Measurements from ENCODE around the gene RAP1A. TPM values are rescaled to one million over a fixed set of nuclear protein-coding genes. Genes with fewer than 3 reads are reported as not detected.

Gene RAP1A
- polyA plus RNA-seq, 1 experiment, result 78.1 TPM

- DNase-seq (ENCODE audit: low read depth, low spot score), result no peak
- Histone ChIP-seq H3K4me3 (ENCODE audit: low read depth, low read length) (no peak overlapping the region), H3K27ac (ENCODE audit: low read depth, low read length) (peak overlapping the region; percentile 39), H3K9me3 (ENCODE audit: control insufficient read depth, insufficient read depth, low read length) (no peaks in the 10 kb centered on the region), H3K27me3 (ENCODE audit: control insufficient read depth, insufficient read depth, low read length) (no peaks in the 10 kb centered on the region)
- ChIA-PET CTCF (interaction anchor here (0.6 to 10.1 kb wide), 8 partner anchors 11 to 514 kb away, joined by 3 to 80 read pairs (median 7); no protein-coding TSS in a partner anchor), POLR2A (interaction anchor here (0.7 to 1.2 kb wide), 3 partner anchors 15 to 274 kb away, joined by 3 to 5 read pairs (median 3); no protein-coding TSS in a partner anchor)
- no peak for TF ChIP-seq CTCF (IDR thresholded peaks at IDR 0.05; ENCODE audit: low read depth, low read length)
Observed at GRCh38 chr1:111736548-111737215, 117.1 kb downstream of the RAP1A start.

DNA sequence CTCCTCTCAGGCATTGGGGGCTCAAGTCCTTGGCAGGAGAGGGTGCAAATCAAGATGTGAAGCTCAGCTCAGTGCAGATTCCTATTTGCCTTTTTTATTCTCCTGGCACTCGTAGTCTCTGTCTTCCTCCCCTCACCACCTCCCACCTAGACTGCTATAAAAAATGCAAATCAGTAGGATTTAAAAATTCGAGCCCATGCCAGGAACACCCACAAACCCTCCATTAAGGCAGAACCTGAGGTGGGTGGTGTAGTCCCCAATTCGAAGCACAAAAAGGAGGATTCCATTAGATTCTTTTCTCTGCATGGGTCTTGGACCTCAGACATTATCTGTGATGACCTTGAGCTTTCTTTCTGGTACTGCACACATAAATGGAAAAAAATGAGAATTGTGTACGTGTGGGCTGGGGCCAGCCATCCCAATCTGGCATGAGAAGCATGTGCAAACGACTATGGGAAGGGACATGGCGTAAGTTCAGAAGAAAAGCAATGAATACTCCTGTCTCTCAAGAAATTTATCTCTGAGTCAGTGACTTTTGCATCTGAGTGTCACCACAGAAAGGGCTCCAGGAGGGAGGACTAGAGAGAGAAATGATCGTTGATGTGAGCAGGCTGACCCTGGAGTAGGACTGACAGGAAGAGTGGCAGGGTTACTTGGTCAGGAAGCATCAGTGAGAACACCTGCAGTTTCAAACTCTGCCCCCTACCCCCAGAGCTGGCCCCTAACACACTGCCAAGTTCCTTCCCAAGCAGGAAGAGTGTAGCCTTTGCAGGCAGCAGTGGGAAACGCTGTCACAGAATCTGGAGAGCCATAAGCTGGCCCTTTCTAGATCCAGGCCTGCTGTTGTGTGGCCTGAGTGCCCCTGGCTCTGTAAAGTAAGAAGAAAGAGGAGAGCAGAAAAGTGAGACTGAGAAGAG lies 117.9 kb downstream of the RAP1A start:
- Histone ChIP-seq H3K27me3 (ENCODE audit: control insufficient read depth, insufficient read depth, low read length) (no peaks in the 10 kb centered on the region), H3K9me3 (ENCODE audit: control insufficient read depth, insufficient read depth, low read length) (no peaks in the 10 kb centered on the region), H3K27ac (ENCODE audit: low read depth, low read length) (no peak overlapping the region), H3K4me3 (ENCODE audit: low read depth, low read length) (peak overlapping the region; percentile 33; the same call in 1 of the 2 replicates)
- no peak for DNase-seq (ENCODE audit: low read depth, low spot score)
- TF ChIP-seq CTCF (IDR thresholded peaks at IDR 0.05; ENCODE audit: low read depth, low read length), result no peak
- ChIA-PET CTCF (interaction anchor here (0.6 to 10.1 kb wide), 10 partner anchors 10 to 256 kb away, joined by 3 to 80 read pairs (median 7); no protein-coding TSS in a partner anchor), POLR2A (interaction anchor here (0.7 to 1.2 kb wide), 2 partner anchors 16 to 18 kb away, joined by 3 to 5 read pairs; no protein-coding TSS in a partner anchor)

- ChIA-PET CTCF (interaction anchor here (0.9 to 10.1 kb wide), 4 partner anchors 9 to 256 kb away, joined by 4 to 80 read pairs (median 6); no protein-coding TSS in a partner anchor), POLR2A (no interaction called here)
- no peak for DNase-seq (ENCODE audit: low read depth, low spot score)
- H3K9me3 ChIP-seq (ENCODE audit: control insufficient read depth, insufficient read depth, low read length), result no peaks in the 10 kb centered on the region
- H3K27ac ChIP-seq (ENCODE audit: low read depth, low read length), result no peak overlapping the region
- TF ChIP-seq CTCF (IDR thresholded peaks at IDR 0.05; ENCODE audit: low read depth, low read length), result no peak
- H3K27me3 ChIP-seq (ENCODE audit: control insufficient read depth, insufficient read depth, low read length), result no peaks in the 10 kb centered on the region
- H3K4me3 ChIP-seq (ENCODE audit: low read depth, low read length), result peak overlapping the region; percentile 71
Observed at GRCh38 chr1:111738133-111738435, 118.5 kb downstream of the RAP1A start.

DNA sequence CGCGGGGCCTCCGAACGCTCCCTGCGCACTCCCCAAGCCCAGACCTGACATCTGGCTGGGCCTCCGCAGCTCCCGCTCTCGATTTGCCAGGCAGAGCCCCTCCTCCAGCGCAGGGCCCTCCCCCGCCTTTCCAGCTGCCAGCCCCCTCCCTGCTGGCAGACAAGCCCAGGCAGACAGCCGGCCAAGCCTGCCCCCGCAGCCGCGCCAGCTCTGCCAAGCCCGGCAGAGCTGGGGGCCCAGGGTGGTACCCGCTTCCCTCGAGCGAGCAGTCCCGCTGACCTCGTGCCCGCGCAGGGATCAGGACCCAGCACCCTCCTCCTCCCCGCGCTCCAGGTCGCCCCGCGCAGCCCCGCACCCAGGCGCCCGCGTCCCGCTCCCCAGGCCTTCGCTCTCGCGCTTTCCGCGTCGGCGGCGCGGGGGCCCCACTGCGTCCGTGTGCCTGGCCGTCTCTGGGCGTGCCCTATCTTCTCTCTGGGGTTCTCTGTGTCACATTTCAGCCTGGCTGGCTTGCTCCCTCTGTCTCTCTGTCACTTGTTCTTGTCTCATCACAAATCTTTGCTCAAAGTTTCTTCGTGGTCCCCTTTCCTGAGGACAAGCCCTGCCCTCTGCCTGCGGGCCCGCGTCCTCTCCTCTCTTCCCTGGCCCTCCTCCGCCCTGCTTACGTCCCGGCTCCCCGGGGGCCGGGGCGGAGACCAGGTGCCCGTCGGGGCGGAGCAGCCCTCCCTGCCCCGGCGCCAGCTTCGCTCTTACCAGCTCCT lies 119.0 kb downstream of the RAP1A start:
- Histone ChIP-seq H3K9me3 (ENCODE audit: control insufficient read depth, insufficient read depth, low read length) (no peaks in the 10 kb centered on the region), H3K27me3 (ENCODE audit: control insufficient read depth, insufficient read depth, low read length) (no peaks in the 10 kb centered on the region), H3K27ac (ENCODE audit: low read depth, low read length) (peak overlapping the region; percentile 61), H3K4me3 (ENCODE audit: low read depth, low read length) (peak overlapping the region; percentile 71)
- ChIA-PET CTCF (interaction anchor here (0.9 to 10.1 kb wide), 5 partner anchors 8 to 258 kb away, joined by 3 to 80 read pairs (median 4); no protein-coding TSS in a partner anchor), POLR2A (interaction anchor here (0.7 kb wide), 1 partner anchor 16 kb away, joined by 4 read pairs; the partner anchor contains the start of gene DDX20)
- DNase-seq (ENCODE audit: low read depth, low spot score), result no peak
- TF ChIP-seq CTCF (IDR thresholded peaks at IDR 0.05; ENCODE audit: low read depth, low read length), result no peak
